Stimulated activated CD8-positive, alpha-beta memory T cell treated with anti-CD3 and anti-CD28 coated beads, Interleukin-15, amount 100 ng/mL, for 1 hour (primary cell): ENCODE data around the gene TBC1D19.
"Not testable (repeated sequence)": the region's sequence is repeated elsewhere in the genome, so short reads cannot be mapped to it uniquely, and the experiment has no call there.

ENCODE experiments used
- DNase-seq: peaks from one replicate; pipeline ENCODE4 v3.0.0-alpha.2; 2020; ENCODE audit warnings: low read depth

TBC1D19 gene

GRCh38 chr4:26682436-26682835 is 98.6 kb downstream of the TBC1D19 start:
- no peak for DNase-seq

DNA sequence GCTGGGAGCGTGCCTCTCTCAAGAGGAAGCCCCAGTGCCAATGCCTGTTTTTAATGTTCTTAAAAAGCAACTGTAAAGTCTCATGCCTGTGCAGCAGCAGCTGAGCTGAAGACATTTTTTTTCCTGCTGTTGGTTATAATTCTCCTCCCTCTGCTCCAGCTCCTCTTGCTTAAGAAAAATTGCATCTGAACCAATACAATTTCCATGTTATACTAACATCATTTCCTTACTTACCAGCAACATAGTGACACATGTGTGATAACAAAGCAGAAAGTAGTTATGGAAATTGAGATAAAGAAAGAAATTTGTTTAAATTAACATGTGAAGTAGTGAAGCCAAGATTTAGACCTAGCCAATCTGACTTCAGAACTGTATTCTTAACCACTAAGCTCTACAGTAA is 101.4 kb downstream of the TBC1D19 start:
- no peak for DNase-seq

- DNase-seq = no peak
These were observed 103.8 kb downstream of the TBC1D19 start for GRCh38 chr4:26687728-26688127.

DNA sequence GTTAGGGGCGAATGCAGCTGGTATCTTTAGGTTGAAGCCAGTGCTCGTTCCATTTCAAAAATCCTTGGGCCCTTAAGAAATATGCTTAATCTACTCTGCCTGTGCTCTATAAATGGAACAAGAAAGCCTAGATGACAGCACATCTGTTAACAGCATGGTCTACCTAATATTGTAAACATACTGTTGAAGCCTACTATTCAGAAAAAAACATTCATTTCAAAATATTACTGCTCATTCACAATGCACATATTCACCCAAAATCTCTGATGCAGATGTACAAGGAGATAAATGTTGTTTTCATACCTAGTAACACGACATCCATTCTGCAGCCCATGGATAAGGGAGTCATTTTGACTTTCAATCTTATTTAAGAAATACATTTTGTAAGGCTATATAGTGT is 106.6 kb downstream of the TBC1D19 start:
- no peak for DNase-seq

GRCh38 chr4:26692014-26692726 is 108.3 kb downstream of the TBC1D19 start:
- DNase-seq = no peak

DNA sequence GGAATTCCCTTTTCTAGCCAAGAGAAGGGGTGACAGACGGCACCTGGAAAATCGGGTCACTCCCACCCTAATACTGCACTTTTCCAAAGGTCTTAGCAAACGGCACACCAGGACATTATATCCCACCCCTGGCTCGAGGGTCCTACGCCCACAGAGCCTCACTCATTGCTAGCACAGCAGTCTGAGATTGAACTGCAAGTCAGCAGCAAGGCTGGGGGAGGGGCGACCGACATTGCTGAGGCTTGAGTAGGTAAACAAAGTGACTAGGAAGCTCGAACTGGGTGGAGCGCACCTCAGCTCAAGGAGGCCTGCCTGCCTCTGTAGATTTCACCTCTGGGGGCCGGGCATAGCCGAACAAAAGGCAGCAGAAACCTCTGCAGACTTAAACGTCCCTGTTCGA is 110.2 kb downstream of the TBC1D19 start:
- DNase-seq = not testable (repeated sequence)

GRCh38 chr4:26700110-26700509 is 116.2 kb downstream of the TBC1D19 start:
- DNase-seq = no peak

DNA sequence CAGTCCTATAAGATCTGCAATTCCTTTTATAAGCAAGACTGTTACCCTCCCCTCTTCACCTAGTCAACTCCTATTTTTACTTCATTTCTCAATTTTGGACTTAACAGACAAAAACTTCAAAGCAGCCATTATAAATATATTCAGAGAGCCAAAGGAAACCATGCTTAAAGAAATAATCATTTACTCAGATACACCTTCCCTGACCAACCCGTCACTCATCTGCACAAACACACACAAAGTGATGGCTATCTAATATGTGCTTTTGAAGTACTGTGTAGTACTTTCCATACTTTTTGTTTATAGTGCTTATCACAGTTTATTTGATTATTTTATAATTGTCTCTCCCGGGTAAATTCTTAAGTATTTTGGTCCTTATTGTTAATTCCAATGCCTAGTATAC is 117.2 kb downstream of the TBC1D19 start:
- DNase-seq = no peak

DNA sequence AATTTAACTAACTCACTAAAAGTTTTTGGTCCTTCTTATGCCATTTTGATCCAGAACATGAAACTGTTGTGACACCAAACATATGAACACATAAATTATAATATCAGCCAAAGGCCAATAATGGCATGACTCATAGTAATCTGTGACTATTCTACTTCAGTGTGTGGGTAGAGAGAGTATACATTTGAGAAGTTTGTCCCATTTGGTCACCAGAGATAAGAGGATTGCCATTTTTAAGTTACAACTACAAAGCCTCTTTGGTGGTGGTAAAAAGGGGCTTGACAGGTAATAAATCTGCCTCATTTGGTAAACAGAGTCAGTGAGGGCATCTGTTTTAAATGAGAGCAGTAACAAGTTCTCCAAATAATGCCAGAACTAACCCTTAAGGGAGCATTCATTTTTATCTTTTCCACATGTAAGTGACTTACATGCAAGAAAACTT is 117.9 kb downstream of the TBC1D19 start:
- DNase-seq = no peak

DNA sequence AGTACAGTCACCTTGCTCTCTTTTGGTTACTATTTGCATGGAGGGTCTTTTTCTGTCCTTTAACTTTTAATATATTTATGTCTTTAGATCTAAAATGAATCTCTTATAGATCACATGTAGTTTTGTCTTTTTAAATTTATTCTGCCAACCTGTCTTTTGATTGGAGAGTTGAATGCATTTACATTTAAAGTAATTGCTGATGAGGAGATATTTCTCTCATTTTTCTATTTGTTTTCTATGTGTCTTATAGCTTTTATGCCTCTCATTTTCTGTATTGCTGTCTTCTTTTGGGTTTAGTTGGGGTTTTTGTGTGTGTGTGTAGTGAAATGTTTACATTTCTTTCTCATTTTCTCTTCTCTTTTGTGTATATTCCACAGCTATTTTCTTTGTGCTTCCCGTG is 123.5 kb downstream of the TBC1D19 start:
- no peak for DNase-seq

DNA sequence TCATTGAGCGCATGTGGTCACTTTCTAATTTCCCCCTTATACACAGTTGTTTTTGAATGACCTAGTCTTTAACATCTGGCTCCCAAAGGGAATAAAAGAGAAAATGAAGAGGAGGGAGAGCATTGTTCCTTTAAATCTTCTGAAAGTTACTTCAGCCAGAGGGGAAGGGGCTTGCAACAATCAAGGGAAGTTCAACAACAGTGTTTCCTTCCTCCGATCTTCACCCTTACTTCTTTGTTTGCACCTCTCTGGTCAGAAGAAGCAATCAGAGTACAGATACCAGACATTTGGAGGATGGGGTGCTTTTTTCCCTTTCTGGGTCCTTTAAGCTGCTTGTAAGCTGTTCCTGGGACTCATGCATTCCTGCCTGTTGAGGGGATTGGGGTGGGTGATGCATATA is 125.4 kb downstream of the TBC1D19 start:
- no peak for DNase-seq

DNA sequence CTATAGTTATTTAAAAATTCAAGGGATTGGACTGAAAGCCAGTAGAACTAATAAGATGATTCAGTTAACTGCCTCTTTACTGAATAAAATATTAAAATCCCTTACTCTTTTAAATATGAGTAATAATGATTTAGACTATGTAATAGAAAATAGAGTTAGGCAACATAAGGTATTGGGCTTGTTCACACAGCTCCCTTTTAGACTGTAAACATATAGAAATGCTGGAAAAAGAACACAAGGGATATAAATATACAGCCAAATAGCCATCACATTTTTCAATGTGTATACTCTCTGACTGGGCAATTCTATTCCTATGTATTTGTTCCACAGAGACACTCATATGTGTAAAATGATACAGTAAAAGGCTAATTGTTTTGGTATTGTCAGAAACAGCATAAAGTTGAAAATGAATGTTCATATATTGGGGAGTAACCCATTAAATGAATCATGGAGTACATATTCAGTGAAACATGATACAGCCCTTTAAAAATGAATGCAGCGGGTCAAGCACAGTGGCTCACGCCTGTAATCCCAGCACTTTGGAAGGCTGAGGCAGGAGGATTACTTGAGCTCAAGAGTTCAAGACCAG is 129.8 kb downstream of the TBC1D19 start:
- DNase-seq = no peak

DNA sequence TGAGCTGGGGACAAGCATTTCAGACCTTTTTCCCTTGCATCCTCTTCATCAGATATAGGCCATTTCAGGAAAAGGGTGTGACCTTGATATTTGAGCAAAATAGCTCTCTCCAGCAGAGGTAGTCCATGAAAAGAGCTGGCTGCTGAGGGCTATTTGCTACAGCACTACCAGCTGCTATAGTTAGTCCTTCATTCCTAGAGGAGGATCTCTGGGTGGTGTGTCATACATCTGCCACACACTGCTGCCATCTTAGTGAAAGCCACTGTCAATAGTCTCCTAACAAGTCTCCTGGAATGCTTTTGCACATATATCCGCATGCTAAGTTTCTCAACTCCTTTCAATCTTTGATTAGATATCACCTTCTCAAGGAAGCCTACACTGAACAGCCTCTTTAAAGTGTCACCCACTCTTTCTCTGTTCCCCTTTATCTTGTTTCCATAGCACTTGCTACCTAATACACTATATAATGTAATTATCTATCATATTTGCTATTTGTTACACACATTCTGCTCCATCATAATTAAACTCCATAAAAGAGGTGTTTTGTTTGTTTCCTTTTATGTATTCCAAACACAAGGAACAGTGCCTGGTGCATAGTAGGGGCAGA is 131.9 kb downstream of the TBC1D19 start:
- DNase-seq = no peak

- DNase-seq = no peak
These were observed 133.4 kb downstream of the TBC1D19 start for GRCh38 chr4:26717332-26717731.

DNA sequence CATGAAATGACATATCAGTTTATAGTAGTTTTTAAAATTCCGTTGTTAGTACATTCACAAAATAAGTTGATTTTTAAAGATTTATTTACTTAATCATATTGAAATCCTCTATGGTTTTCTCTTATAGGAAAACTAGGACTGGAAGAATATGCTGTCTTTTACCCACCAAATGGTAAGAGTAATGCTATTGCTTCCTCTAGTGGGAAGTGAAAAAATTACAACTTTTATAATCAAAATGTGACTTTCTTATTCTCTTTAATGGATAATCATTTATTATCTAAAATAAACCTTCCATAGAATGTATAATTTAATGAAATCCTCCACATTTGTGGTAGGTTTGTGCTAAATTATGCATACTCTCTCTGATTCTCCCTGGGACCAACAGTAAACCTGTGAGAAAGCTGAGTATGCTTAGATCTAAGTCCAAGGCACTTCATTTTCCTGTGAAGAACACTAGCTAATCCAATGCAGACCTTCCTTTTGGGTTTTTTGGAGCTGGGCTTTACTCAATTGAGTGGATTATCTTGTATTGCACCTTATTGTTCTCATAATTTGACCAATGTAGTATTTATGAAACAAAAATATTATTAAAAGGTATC is 136.2 kb downstream of the TBC1D19 start:
- no peak for DNase-seq

- DNase-seq = no peak
These were observed 137.8 kb downstream of the TBC1D19 start for GRCh38 chr4:26721685-26722084.

DNA sequence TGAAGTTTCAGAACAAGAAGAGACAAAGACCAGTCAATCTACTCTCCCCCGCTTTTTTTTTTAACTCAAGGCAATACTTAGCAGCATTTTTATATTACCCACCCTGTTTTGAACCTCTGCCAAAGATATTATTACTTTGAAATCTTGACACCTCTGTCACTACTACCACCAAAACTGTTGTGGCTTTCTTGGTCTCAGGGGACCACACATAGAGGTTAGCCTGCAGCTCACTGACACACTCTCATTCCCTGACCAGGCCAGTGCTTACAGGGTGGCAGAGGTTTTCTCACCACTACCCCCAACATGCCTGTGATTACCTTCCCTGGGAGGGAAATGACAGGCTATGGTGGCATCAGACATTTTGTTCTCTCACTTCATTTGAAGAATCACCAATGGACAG is 139.3 kb downstream of the TBC1D19 start:
- DNase-seq = no peak

DNA sequence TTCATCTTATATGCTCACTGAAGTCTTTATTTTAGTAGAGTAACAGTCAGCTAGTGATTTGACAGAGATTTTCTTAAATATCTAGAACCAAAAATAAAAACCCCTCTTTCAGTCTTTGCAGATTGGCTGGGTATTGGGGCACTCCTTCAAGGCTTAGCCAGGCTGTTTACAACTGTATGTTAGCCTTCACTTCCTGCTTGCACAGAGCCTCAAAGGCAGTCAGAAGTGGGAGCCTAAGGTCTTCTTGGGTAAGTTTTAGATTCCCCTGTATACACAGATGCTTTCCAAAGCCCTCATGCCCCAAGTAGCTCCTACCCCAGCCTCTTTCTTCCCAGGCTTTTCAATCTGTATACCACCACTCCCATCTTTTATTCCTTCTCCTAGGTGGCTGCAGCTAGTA is 140.7 kb downstream of the TBC1D19 start:
- no peak for DNase-seq

DNA sequence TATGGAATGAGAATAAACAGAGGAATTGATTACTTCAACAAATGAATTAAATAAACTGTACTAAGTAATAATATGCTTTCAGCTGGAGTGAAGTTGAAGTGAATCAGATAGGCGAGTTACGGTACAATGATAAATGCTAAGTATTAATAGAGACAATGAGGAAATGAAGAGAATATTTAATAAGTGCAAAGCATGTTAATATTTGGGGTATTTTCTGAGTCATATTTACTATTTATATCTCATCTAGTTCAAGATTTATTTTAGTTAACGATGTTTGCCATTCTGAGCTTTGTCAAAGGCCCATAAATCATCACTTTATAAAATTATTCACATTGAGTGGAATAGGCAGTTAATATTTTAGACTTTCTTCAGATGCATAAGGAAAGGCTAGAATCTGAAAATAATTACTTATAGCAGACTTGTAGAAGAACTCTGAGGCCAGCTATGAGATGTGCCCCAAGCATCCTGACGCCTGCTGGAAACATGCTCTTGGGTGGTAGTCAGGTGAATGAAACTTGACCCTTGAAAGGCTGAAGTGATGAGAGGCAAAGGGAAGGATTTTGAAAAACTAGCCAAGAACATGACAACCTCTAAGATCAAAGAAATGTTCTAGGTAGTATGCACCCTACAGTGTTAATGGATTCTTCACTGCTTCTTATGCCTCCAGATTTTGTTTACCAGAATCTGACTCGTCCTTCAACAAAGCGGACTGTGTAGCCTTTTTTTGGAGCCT is 142.9 kb downstream of the TBC1D19 start:
- no peak for DNase-seq

DNA sequence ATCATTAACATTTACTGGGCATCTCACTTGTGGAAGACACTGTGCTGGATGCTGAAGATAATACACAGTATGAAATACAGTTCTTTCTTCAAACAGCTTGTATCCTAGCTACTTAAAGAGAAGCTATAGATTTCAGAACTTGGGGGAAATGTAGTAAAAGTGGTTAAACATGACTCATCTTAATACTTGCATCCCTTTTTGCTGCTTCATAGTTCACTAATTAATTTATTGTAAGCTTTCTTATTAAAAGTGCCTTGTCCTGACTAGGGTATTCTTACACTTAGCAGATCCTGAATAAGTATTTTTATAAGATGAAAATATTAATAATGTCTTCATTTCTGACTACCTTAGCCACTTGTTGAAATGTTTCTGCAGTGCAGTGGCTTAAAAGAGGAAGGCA is 144.0 kb downstream of the TBC1D19 start:
- DNase-seq = no peak

DNA sequence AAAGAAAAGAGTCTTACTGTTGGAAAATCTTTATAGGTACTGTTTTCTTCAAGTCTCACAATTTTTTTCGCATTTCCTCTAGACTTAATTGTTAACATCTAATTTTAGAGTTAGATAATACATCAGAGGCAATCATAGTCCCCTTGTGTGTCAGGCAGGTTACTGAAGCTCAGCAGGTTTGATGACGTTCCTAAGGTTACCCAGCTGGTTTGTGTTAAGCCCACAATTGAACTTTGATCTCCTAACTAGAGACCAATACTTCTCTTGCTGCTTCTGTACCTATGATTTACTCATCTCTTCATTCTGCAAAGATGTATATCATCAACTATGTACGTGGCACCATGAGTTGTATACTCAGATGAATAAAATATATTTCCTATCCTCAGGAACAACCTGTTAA is 145.1 kb downstream of the TBC1D19 start:
- no peak for DNase-seq

GRCh38 chr4:26729547-26729946 is 145.7 kb downstream of the TBC1D19 start:
- no peak for DNase-seq
